Measurements from ENCODE around the gene MRPS15. TPM values are rescaled to one million over a fixed set of nuclear protein-coding genes. Genes with fewer than 3 reads are reported as not detected.
"Not testable (repeated sequence)": the region's sequence is repeated elsewhere in the genome, so short reads cannot be mapped to it uniquely, and the experiment has no call there.

MRPS15 gene
- total and polyA plus RNA-seq, 12 donors: 86.1 to 505 (median 108) TPM

DNA sequence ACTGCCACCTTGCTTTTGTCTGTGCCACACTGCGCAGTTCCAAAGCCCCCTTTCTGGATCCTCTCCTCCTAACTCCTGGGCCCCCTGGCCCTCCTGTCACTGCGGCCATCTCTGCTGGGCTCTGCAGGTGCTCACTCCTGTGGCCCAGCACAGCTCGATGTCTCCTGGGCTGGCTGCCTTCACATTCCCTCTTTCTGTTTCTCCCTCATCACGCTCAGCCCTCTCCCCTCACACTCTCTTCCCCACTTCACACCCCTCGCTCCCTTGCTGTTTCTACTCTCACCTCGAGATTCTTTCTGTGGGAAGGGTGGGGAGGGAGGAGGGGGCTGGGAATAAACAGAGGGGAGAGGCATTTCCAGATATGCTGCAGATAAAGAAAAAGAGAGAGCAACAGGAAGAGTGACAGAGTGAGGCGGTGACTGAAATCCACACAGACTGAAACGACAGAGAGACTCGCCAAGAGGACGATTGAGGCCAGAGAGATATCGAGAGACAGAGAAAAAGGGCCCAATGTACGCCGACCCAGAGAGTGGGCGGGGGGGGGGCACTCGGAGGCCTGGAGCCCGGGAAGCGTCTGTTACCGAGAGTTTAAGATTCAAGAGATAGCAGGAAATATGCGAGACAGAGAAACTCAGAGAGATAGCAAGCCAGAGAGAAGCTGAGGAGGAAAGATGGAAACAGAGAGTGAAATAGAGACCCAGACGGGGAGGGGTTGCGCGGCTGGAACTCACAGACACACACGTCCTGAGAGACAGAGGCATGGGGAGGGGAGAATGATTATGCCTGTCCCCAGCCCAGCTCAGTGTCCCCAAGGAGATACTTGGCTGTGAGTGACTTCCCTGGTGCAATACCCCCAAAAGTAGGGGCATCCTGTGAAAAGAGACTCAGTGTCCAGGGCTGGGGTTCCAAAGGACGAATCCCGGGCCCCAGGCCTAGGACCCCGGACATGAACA lies 17.9 kb upstream of the MRPS15 start:
- peaks cover 0 to 15% (median 0%) of the 10 kb centered on the region in 7 donors for H3K27me3 ChIP-seq
- peaks cover 0 to 38% (median 7%) of the 10 kb centered on the region in 9 donors for H3K4me1 ChIP-seq
- peak overlapping the region in 7 of 10 donors; percentile 7 to 45 (median 29) for H3K4me3 ChIP-seq
- H3K9me3 ChIP-seq: no peaks in the 10 kb centered on the region
- intact Hi-C loops (cut with DNase I): no loop called here
- DNase-seq (no peak), ATAC-seq (peak in 6 of 8 donors; percentile 10 to 51 (median 32))
- peaks cover 0 to 8% (median 0%) of the 10 kb centered on the region in 9 donors for H3K36me3 ChIP-seq
- WGBS, 2 donors: 26 to 31% methylated on average over 26 of the region's 26 CpGs
- TF ChIP-seq, protein P1, sequence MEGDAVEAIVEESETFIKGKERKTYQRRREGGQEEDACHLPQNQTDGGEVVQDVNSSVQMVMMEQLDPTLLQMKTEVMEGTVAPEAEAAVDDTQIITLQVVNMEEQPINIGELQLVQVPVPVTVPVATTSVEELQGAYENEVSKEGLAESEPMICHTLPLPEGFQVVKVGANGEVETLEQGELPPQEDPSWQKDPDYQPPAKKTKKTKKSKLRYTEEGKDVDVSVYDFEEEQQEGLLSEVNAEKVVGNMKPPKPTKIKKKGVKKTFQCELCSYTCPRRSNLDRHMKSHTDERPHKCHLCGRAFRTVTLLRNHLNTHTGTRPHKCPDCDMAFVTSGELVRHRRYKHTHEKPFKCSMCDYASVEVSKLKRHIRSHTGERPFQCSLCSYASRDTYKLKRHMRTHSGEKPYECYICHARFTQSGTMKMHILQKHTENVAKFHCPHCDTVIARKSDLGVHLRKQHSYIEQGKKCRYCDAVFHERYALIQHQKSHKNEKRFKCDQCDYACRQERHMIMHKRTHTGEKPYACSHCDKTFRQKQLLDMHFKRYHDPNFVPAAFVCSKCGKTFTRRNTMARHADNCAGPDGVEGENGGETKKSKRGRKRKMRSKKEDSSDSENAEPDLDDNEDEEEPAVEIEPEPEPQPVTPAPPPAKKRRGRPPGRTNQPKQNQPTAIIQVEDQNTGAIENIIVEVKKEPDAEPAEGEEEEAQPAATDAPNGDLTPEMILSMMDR (IDR thresholded peaks at IDR 0.05): no peak
- H3K27ac ChIP-seq: peak overlapping the region in 3 of 10 donors; percentile 21 to 90 (median 70)

DNA sequence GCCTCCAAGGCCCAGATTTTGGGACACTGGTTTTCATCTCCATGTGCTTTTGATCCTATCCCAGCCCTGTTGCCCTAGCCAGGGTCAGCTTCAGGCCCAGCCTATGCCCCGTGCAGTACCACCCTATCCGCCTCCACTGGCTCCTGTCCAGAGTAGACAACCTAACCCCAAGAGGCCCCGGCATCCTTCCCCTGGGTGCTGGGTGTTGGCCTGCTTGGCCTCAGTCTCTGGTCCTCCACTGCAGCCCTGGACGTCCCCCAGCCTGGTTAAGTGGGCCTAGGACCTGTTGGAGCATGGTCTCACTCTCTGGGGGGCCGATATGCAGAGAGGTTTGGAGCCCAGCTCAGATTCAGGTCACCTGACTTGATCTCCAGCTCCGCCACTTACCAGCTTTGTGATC lies 16.9 kb upstream of the MRPS15 start:
- 78 to 81% methylated on average over 6 of the region's 6 CpGs for WGBS, 2 donors
- Histone ChIP-seq H3K27ac (peak overlapping the region in 1 of 10 donors; percentile 90), H3K4me1 (peaks cover 0 to 30% (median 7%) of the 10 kb centered on the region in 9 donors), H3K4me3 (peak overlapping the region in 1 of 10 donors; percentile 45), H3K9me3 (no peaks in the 10 kb centered on the region), H3K36me3 (peaks cover 0 to 8% (median 0%) of the 10 kb centered on the region in 9 donors), H3K27me3 (peaks cover 0 to 18% (median 0%) of the 10 kb centered on the region in 7 donors)
- intact Hi-C loops (cut with DNase I): no loop called here
- DNase-seq (no peak), ATAC-seq (no peak)
- TF ChIP-seq, protein P1 (IDR thresholded peaks at IDR 0.05): no peak

DNA sequence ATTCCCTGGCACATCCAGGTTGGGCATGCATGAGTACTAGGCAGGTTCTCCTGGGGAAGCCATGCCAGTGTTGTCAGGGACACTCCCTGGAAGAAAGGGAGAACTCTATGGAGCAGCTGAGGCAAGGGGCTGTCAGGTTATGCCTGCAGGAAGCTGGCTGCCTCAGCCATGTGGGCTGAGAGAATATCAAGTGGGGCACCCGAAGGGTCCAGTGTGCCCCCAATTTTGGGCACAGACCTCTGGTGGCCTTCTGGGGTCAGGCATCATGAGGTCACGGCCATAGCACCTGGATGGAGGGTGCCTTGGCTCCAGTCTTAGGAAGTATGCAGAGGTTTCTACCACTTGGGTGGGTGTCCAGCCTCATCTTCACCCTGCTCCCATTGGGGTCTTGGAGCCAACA lies 16.0 kb upstream of the MRPS15 start:
- Histone ChIP-seq H3K27me3 (peaks cover 0 to 18% (median 0%) of the 10 kb centered on the region in 7 donors), H3K27ac (peak overlapping the region in 1 of 10 donors; percentile 53), H3K9me3 (no peaks in the 10 kb centered on the region), H3K4me1 (peaks cover 0 to 22% (median 7%) of the 10 kb centered on the region in 9 donors), H3K4me3 (peak overlapping the region in 1 of 10 donors; percentile 45), H3K36me3 (peaks cover 0 to 12% (median 0%) of the 10 kb centered on the region in 9 donors)
- intact Hi-C loops (cut with DNase I): no loop called here
- no peak for DNase-seq
- TF ChIP-seq, protein P1 (IDR thresholded peaks at IDR 0.05): no peak
- ATAC-seq: no peak
- WGBS, 2 donors: 90 to 96% methylated on average over 2 of the region's 2 CpGs

DNA sequence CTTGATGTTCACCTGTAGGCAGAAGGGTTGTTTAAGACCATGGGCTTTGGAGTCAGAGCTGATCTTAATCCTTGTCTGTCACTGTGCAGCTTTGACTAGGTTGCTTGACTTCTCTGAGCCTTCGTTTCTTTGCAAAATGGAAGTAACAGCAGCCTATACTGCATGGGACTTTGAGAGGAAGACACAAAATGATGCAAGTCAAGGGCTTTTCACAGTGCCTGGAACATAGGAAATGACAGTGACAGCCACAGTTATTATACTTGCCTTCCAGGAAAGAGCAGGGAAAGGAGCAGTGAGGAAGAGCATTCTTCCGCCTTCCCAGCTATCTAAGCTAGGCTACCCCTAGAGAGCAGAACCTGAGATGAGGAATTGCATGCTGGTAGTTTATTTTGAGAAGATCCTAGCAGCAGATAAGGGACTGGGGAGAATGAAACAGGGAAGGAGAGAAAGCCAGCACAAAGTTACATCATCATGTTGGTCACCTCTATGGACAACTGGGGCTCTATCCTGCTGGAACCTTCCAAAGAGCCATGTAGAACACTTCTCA lies 15.4 kb upstream of the MRPS15 start:
- intact Hi-C loops (cut with DNase I): no loop called here
- H3K36me3 ChIP-seq: peaks cover 0 to 17% (median 0%) of the 10 kb centered on the region in 9 donors
- H3K4me3 ChIP-seq: peak overlapping the region in 1 of 10 donors; percentile 45
- H3K9me3 ChIP-seq: no peaks in the 10 kb centered on the region
- no peak for ATAC-seq
- peak overlapping the region in 1 of 10 donors; percentile 53 for H3K27ac ChIP-seq
- 69 to 70% methylated on average over 2 of the region's 2 CpGs for WGBS, 2 donors
- TF ChIP-seq, protein P1 (IDR thresholded peaks at IDR 0.05): no peak
- H3K27me3 ChIP-seq: peaks cover 0 to 18% (median 0%) of the 10 kb centered on the region in 7 donors
- H3K4me1 ChIP-seq: peaks cover 0 to 18% (median 7%) of the 10 kb centered on the region in 9 donors
- DNase-seq: no peak

DNA sequence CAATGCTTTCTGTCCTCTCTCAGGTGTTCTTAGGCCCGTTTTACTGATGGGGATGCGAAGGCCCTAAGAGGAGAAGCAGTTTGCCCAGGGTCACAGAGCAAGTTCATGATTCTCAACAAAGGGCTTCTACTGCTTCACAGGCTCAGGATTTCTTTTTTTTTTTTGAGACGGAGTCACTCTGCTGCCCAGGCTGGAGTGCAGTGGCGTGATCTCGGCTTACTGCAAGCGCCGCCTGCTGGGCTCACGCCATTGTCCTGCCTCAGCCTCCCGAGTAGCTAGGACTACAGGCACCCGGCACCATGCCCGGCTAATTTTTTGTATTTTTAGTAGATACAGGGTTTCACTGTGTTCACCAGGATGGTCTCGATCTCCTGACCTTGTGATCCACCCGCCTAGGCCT lies 13.4 kb upstream of the MRPS15 start:
- WGBS, 2 donors: 83 to 85% methylated on average over 13 of the region's 13 CpGs
- DNase-seq: not testable (repeated sequence)

More for the DNA sequence above, 13.4 kb upstream of the MRPS15 start:
- H3K4me3 ChIP-seq; H3K27ac ChIP-seq; ATAC-seq; intact Hi-C loops (cut with DNase I); H3K9me3 ChIP-seq: not testable (repeated sequence)
- Histone ChIP-seq H3K36me3 (peaks cover 0 to 25% (median 0%) of the 10 kb centered on the region in 9 donors), H3K4me1 (peaks cover 0 to 16% (median 7%) of the 10 kb centered on the region in 9 donors), H3K27me3 (peaks cover 0 to 24% (median 0%) of the 10 kb centered on the region in 7 donors)

All from heart right ventricle (tissue), 16 donors.